Activated B cell treated with CpG ODN at 0.5 μM for 24 hours (primary cell): ENCODE results near the gene ROR1. TPM values are rescaled to one million over a fixed set of nuclear protein-coding genes. Genes with fewer than 3 reads are reported as not detected.

ENCODE experiments used
- ATAC-seq: fragments of 200-7000 bp; cut with Tn5 transposase; one replicate; pipeline ENCODE4 v1.10.0; 2021; ENCODE audit warnings: low read depth, mild to moderate bottlenecking, moderate library complexity
- CTCF ChIA-PET: fragments of 350-600 bp; sonication (Branson Sonifier 250); formaldehyde crosslinking; loops from one replicate; lab custom pipeline; 2021; ENCODE audit warnings: antibody characterized with exemption; lab: Charles Lee
- POLR2A ChIA-PET: fragments of 350-600 bp; sonication (Branson Sonifier 250); formaldehyde crosslinking; loops from one replicate; lab custom pipeline; 2021; ENCODE audit warnings: antibody characterized with exemption; lab: Charles Lee
- DNase-seq: peaks from one replicate; pipeline ENCODE4 v3.0.0; 2022
- H3K27ac Mint-ChIP-seq: one replicate; pipeline ENCODE4 v1.8.0; 2020; ENCODE audit warnings: mixed read lengths
- H3K27me3 Mint-ChIP-seq: one replicate; pipeline ENCODE4 v1.8.0; 2021; ENCODE audit warnings: mixed read lengths
- H3K36me3 Mint-ChIP-seq: one replicate; pipeline ENCODE4 v1.8.0; 2021; ENCODE audit warnings: low read depth, mixed read lengths
- H3K4me1 Mint-ChIP-seq: one replicate; pipeline ENCODE4 v1.8.0; 2021; ENCODE audit warnings: mixed read lengths
- H3K4me3 Mint-ChIP-seq: one replicate; pipeline ENCODE4 v1.8.0; 2020; ENCODE audit warnings: mild to moderate bottlenecking, mixed read lengths
- H3K9me3 Mint-ChIP-seq: one replicate; pipeline ENCODE4 v1.8.0; 2020; ENCODE audit warnings: mixed read lengths
- intact Hi-C: fragments of 100-400 bp; cut with micrococcal nuclease; formaldehyde crosslinking; loops from one replicate; pipeline ENCODE4 v1.15.1; 2024
- total RNA-seq: library from RNA; stranded (reverse); gene quantifications from 2 replicates; pipeline ENCODE4 v1.2.3, GENCODE V29; 2022
- TF ChIP-seq, protein P1 (sequence below): fragments of 200-600 bp; IDR thresholded peaks from one replicate; pipeline ENCODE4 v1.8.0; 2022; ENCODE audit warnings: antibody characterized with exemption, mild to moderate bottlenecking

Gene ROR1
- total RNA-seq, 1 donor from 2014 or later, result 2.2 TPM

DNA sequence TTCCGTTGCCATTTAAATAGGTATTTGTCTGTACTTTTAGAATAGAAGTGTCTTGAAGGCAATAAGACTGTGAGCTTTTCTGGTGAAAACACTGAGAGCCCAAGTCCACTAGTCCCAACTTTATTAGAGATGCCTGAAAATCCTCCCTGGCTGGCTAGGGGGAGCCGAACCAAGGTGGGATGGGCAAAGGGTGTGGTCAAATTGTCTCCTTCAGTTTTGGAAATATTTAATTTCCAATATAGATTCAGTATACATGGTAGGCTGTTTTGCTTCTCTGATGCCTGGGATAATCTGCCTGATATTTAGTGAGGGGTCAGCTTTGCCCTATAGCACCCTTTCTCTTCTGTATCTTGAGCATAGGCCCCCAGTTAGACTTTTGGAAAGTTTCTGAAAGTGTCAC, 3.5 kb downstream of the ROR1 start:
- DNase-seq (no peak), ATAC-seq (no peak)
- no peak overlapping the region for H3K4me3 Mint-ChIP-seq
- intact Hi-C loops, result no loop called here
- CTCF ChIA-PET, result interaction anchor here (1.6 to 2.1 kb wide), 2 partner anchors 85 to 138 kb away, joined by 3 to 9 read pairs; no protein-coding TSS in a partner anchor
- POLR2A ChIA-PET, result no interaction called here
- peaks cover 33% of the 10 kb centered on the region for H3K27me3 Mint-ChIP-seq
- TF ChIP-seq, protein P1, sequence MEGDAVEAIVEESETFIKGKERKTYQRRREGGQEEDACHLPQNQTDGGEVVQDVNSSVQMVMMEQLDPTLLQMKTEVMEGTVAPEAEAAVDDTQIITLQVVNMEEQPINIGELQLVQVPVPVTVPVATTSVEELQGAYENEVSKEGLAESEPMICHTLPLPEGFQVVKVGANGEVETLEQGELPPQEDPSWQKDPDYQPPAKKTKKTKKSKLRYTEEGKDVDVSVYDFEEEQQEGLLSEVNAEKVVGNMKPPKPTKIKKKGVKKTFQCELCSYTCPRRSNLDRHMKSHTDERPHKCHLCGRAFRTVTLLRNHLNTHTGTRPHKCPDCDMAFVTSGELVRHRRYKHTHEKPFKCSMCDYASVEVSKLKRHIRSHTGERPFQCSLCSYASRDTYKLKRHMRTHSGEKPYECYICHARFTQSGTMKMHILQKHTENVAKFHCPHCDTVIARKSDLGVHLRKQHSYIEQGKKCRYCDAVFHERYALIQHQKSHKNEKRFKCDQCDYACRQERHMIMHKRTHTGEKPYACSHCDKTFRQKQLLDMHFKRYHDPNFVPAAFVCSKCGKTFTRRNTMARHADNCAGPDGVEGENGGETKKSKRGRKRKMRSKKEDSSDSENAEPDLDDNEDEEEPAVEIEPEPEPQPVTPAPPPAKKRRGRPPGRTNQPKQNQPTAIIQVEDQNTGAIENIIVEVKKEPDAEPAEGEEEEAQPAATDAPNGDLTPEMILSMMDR, result no peak
- no peaks in the 10 kb centered on the region for H3K36me3 Mint-ChIP-seq
- no peaks in the 10 kb centered on the region for H3K9me3 Mint-ChIP-seq
- peaks cover 22% of the 10 kb centered on the region for H3K4me1 Mint-ChIP-seq
- H3K27ac Mint-ChIP-seq, result no peak overlapping the region

DNA sequence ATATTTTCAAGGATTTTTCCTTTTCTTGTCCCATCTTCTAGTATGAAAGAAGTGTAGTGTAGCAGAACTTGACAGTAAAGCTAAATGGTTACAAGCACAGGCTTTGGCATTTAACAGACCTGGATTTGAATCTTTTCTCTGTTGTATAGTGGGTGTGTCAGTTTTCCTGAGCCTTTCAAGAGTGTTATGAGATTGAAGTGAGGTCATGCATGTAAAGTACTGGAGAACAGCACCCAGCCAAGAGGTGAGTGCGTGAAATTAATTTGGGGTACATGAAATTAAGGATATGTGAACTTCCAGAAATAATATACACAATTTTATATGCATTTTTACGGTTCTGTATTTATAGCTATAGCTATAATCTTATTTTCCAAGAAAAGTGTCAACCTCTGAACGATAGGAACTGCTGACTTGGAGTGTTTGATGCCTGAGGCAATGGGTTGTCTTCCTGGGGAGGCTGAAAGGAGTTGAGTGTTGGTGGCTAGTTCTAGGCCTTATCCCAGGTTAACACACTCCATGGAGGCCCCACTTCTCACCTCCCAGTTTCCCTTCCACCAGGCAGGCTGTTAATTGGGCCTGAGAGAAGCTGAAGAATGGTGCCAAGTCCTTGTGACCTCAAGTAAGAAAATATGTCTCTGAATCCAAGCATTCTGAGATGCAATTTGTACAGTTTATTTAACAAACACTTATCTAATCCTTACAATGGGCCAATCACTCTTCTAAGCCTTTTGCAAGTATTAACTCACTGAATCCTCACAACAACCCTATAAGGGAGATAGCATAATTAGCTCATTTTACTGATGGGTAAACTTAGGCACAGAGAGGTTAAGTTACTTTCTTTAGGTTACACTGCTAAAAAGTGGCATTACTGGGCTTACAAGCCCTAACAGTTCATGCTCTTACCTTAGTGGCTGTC, 4.4 kb downstream of the ROR1 start:
- Mint-ChIP-seq H3K9me3 (no peaks in the 10 kb centered on the region), H3K27ac (no peak overlapping the region), H3K36me3 (no peaks in the 10 kb centered on the region), H3K27me3 (peaks cover 27% of the 10 kb centered on the region), H3K4me3 (no peak overlapping the region), H3K4me1 (peaks cover 15% of the 10 kb centered on the region)
- ChIA-PET POLR2A (no interaction called here), CTCF (interaction anchor here (0.6 to 1.6 kb wide), 2 partner anchors 86 to 365 kb away, joined by 3 read pairs; no protein-coding TSS in a partner anchor)
- ATAC-seq, result no peak
- TF ChIP-seq, protein P1, result no peak
- intact Hi-C loops, result no loop called here
- no peak for DNase-seq

DNA sequence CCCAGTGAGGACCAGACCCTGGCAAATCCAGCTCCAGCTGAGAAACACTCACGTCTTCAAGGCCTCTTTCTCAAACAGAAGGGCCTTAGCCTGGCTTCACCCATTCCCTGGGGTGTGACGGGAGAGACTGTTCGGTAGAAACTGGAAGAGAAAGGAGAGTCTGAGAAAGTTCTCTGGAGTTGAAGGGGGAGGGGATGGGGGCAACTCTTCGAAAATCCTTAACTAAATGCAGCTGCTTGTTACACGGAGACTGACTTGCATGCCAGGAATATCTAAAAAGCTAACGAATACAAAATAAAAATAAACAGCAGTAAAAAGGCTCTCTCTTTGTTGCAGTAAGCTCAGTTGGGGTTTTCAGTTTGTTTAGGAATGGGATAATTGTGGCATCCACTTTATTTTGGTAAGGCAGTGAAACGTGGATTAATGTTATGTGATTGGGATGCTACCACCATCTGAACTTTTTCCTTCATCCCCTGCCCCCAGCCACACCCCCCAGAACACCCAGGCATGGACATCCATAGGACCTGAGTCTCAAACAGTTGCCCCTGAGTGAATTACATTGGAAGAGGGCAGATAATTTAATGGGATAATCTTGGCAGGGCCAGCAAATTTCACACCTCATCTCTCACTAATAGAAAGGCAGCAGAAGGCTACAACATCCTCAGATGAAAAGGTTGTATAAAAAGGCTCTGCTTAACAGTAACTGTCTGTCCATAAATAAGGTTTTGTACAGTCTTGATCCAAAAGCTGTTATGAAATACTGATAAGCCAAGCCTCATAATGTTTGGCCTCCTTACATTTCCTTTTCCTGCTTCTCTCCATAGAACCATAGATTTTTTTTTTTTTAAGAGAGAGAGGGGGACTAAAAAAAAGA, 5.8 kb downstream of the ROR1 start:
- TF ChIP-seq, protein P1, result no peak
- Mint-ChIP-seq H3K27ac (no peak overlapping the region), H3K4me1 (peaks cover 9% of the 10 kb centered on the region), H3K9me3 (no peaks in the 10 kb centered on the region), H3K27me3 (peaks cover 22% of the 10 kb centered on the region), H3K4me3 (no peak overlapping the region), H3K36me3 (no peaks in the 10 kb centered on the region)
- CTCF ChIA-PET, result no interaction called here
- POLR2A ChIA-PET, result no interaction called here
- ATAC-seq (no peak), DNase-seq (no peak)
- intact Hi-C loops, result no loop called here

DNA sequence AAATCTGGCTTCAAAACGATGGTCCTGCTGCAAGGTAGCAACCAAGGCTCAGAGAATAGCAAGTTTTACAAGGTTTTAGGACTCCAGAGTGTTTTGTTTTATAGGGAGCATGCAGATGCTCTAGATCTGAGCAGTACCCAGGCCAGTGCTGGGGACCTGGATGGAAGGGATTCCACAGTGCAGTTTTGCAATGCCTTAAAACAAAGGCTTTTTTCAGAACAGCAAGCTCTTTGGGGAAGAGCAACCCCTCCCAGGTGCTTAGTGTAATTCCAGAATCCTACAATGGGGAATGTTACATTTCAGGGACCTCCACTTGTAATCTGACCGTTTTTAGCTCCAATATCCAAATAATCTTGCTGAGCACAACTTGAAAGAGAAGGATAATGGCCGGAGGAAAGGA, 6.7 kb downstream of the ROR1 start:
- no peaks in the 10 kb centered on the region for H3K36me3 Mint-ChIP-seq
- peaks cover 15% of the 10 kb centered on the region for H3K27me3 Mint-ChIP-seq
- no peaks in the 10 kb centered on the region for H3K9me3 Mint-ChIP-seq
- no peak for ATAC-seq
- H3K27ac Mint-ChIP-seq, result no peak overlapping the region
- no peak for DNase-seq
- ChIA-PET CTCF (no interaction called here), POLR2A (no interaction called here)
- peaks cover under 1% of the 10 kb centered on the region for H3K4me1 Mint-ChIP-seq
- TF ChIP-seq, protein P1, result no peak
- intact Hi-C loops, result no loop called here
- no peak overlapping the region for H3K4me3 Mint-ChIP-seq

DNA sequence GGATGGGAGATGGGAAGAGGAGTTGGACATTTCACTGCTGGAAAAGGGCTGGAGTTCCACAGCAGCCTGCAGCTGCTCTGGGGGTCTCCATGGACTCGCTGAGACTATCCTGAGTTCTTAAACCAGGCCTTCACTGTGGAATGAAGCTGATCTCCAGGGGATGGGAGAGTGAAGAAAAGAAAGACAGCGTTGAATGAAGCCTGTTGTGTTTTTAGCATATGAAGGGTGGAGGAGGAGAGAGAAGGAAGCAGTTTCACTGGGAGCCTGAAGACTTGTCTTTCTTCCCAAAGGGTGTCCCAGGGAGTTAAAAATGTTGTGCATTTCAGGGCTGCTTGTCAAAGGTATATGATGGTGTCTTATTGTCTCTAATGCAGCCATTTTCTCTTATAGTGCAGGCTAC, 9.2 kb downstream of the ROR1 start:
- ATAC-seq, result no peak
- intact Hi-C loops, result no loop called here
- no peak for DNase-seq
- POLR2A ChIA-PET, result no interaction called here
- H3K36me3 Mint-ChIP-seq, result no peaks in the 10 kb centered on the region
- H3K4me1 Mint-ChIP-seq, result no peaks in the 10 kb centered on the region
- peaks cover 3% of the 10 kb centered on the region for H3K27me3 Mint-ChIP-seq
- H3K4me3 Mint-ChIP-seq, result no peak overlapping the region
- CTCF ChIA-PET, result no interaction called here
- H3K9me3 Mint-ChIP-seq, result no peaks in the 10 kb centered on the region
- no peak overlapping the region for H3K27ac Mint-ChIP-seq
- TF ChIP-seq, protein P1, result no peak
